Ishikawa (cell line): ENCODE results near the gene MYMX.

Experiments used
- CEBPB ChIP-seq: IDR thresholded peaks from 2 replicates; pipeline ENCODE4 v1.6.1; 2012
- CREB1 ChIP-seq: IDR thresholded peaks from 2 replicates; pipeline ENCODE4 v1.6.1; 2012; ENCODE audit warnings: low read depth
- EGR1 ChIP-seq: IDR thresholded peaks from 2 replicates; pipeline ENCODE4 v1.6.1; 2012
- EP300 ChIP-seq: IDR thresholded peaks from 2 replicates; pipeline ENCODE4 v1.6.1; 2012; ENCODE audit warnings: borderline replicate concordance
- FOXM1 ChIP-seq: IDR thresholded peaks from 2 replicates; pipeline ENCODE4 v1.6.1; 2012; ENCODE audit warnings: low read depth, borderline replicate concordance
- MAX ChIP-seq: IDR thresholded peaks from 2 replicates; pipeline ENCODE4 v1.6.1; 2012
- NFIC ChIP-seq: IDR thresholded peaks from 2 replicates; pipeline ENCODE4 v1.6.1; 2012
- RAD21 ChIP-seq: IDR thresholded peaks from 2 replicates; pipeline ENCODE4 v1.6.1; 2012; ENCODE audit warnings: low read depth
- REST ChIP-seq: IDR thresholded peaks from 2 replicates; pipeline ENCODE4 v1.6.1; 2012; ENCODE audit warnings: low read depth, mild to moderate bottlenecking
- TAF1 ChIP-seq: IDR thresholded peaks from 2 replicates; pipeline ENCODE4 v1.6.1; 2012; ENCODE audit warnings: low read depth, mild to moderate bottlenecking
- TCF12 ChIP-seq: IDR thresholded peaks from 2 replicates; pipeline ENCODE4 v1.6.1; 2012; ENCODE audit warnings: low read depth
- TEAD4 ChIP-seq: IDR thresholded peaks from 2 replicates; pipeline ENCODE4 v1.6.1; 2012
- YY1 ChIP-seq: IDR thresholded peaks from 2 replicates; pipeline ENCODE4 v1.6.1; 2012; ENCODE audit warnings: low read depth
- ZBTB7A ChIP-seq: IDR thresholded peaks from 2 replicates; pipeline ENCODE4 v1.6.1; 2012; ENCODE audit warnings: low read depth
- TF ChIP-seq, protein P1 (sequence below): IDR thresholded peaks from 2 replicates; pipeline ENCODE4 v1.6.1; 2012

MYMX gene

DNA sequence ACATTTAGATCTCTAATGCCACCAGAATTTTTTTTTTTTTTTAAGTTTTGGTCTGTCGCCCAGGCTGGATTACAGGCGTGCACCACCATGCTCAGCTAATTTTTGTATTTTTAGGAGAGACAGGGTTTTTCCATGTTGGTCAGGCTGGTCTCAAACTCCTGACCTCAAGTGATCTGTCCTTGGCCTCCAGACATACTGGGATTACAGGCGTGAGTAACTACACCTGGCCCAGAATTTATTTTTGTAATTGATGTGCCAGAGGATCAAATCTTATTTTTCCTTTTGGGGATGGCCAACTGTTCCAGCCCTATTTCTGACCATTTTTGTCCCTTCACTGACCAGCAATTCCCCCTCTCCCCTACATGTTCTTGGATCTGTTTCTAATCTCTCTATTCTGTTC, 18.0 kb upstream of the MYMX start:
- TF ChIP-seq NFIC (no peak), MAX (no peak), FOXM1 (no peak), TCF12 (no peak), ZBTB7A (no peak), TAF1 (no peak), TEAD4 (no peak), YY1 (no peak), EGR1 (no peak), CREB1 (no peak), EP300 (no peak), CEBPB (no peak), RAD21 (no peak), REST (no peak)
- TF ChIP-seq, protein P1, sequence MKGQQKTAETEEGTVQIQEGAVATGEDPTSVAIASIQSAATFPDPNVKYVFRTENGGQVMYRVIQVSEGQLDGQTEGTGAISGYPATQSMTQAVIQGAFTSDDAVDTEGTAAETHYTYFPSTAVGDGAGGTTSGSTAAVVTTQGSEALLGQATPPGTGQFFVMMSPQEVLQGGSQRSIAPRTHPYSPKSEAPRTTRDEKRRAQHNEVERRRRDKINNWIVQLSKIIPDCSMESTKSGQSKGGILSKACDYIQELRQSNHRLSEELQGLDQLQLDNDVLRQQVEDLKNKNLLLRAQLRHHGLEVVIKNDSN: no peak

- TF ChIP-seq RAD21 (no peak), CEBPB (no peak), REST (no peak), CREB1 (no peak), EGR1 (no peak), NFIC (no peak), TEAD4 (no peak), TAF1 (no peak), EP300 (no peak), ZBTB7A (no peak), MAX (no peak)
- TF ChIP-seq, protein P1: no peak
These were observed 16.8 kb upstream of the MYMX start for GRCh38 chr6:44199883-44200282.

DNA sequence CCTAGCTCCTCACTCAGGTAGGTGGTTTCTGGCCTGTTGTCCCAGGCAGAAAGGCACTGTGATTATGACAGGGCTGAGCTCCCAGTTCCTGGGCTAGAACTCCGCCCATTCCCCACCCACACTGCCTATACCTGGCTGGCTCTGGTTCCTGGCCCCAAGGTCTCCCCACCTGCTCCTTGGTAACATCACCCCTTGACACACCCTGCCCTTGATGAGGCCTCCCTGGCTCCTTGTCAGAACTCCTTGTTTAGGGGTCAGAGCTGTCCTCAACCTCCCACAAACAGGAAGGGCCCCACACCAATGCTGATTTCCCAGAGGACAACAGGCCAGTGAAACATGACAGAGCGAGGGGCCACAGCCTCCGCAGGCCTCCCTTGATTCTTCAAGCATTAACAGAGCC, 15.5 kb upstream of the MYMX start:
- TF ChIP-seq TAF1 (no peak), NFIC (no peak), FOXM1 (no peak), CEBPB (no peak), TEAD4 (no peak), EP300 (no peak), MAX (no peak), CREB1 (no peak), EGR1 (no peak), RAD21 (no peak), REST (no peak)

GRCh38 chr6:44201638-44202303, 15.0 kb upstream of the MYMX start:
- TF ChIP-seq TEAD4: no peak
- TF ChIP-seq, protein P1: no peak
- no peak for TF ChIP-seq FOXM1
- no peak for TF ChIP-seq NFIC
- no peak for TF ChIP-seq MAX
- no peak for TF ChIP-seq EP300
- no peak for TF ChIP-seq CEBPB
- no peak for TF ChIP-seq YY1
- no peak for TF ChIP-seq TCF12
- TF ChIP-seq CREB1: no peak
- no peak for TF ChIP-seq EGR1
- TF ChIP-seq TAF1: no peak
- no peak for TF ChIP-seq REST
- TF ChIP-seq ZBTB7A: no peak
- no peak for TF ChIP-seq RAD21
